ENCODE results near the gene DNAH7. TPM values are rescaled to one million over a fixed set of nuclear protein-coding genes. Genes with fewer than 3 reads are reported as not detected.

DNAH7 gene
- total RNA-seq, 1 donor from 2014 or later: 0.98 TPM

GRCh38 chr2:196076778-196077568, 8.3 kb upstream of the DNAH7 start:
- no peak for TF ChIP-seq CTCF (IDR thresholded peaks at IDR 0.05)
- DNase-seq (no peak), ATAC-seq (no peak)
- peaks cover 13% of the 10 kb centered on the region for H3K4me1 ChIP-seq
- no peak overlapping the region for H3K4me3 ChIP-seq
- no peaks in the 10 kb centered on the region for H3K9me3 ChIP-seq
- intact Hi-C loops (cut with DNase I): no loop called here
- H3K27ac ChIP-seq: no peak overlapping the region
- no peaks in the 10 kb centered on the region for H3K27me3 ChIP-seq
- no peaks in the 10 kb centered on the region for H3K36me3 ChIP-seq

- DNase-seq (no peak), ATAC-seq (no peak)
- peaks cover 13% of the 10 kb centered on the region for H3K4me1 ChIP-seq
- intact Hi-C loops (cut with DNase I): no loop called here
- H3K4me3 ChIP-seq: no peak overlapping the region
- no peak overlapping the region for H3K27ac ChIP-seq
- no peaks in the 10 kb centered on the region for H3K27me3 ChIP-seq
- H3K36me3 ChIP-seq: no peaks in the 10 kb centered on the region
- no peaks in the 10 kb centered on the region for H3K9me3 ChIP-seq
- TF ChIP-seq CTCF (IDR thresholded peaks at IDR 0.05): no peak
These were observed 6.6 kb upstream of the DNAH7 start for GRCh38 chr2:196075196-196075595.

GRCh38 chr2:196074631-196075030, 6.0 kb upstream of the DNAH7 start:
- no peaks in the 10 kb centered on the region for H3K36me3 ChIP-seq
- no peak overlapping the region for H3K27ac ChIP-seq
- TF ChIP-seq CTCF (IDR thresholded peaks at IDR 0.05): no peak
- ATAC-seq: no peak
- H3K4me3 ChIP-seq: no peak overlapping the region
- no peaks in the 10 kb centered on the region for H3K27me3 ChIP-seq
- no peaks in the 10 kb centered on the region for H3K9me3 ChIP-seq
- intact Hi-C loops (cut with DNase I): no loop called here
- peaks cover 13% of the 10 kb centered on the region for H3K4me1 ChIP-seq
- DNase-seq: no peak

- peaks cover 6% of the 10 kb centered on the region for H3K4me1 ChIP-seq
- no peaks in the 10 kb centered on the region for H3K9me3 ChIP-seq
- TF ChIP-seq CTCF (IDR thresholded peaks at IDR 0.05): no peak
- H3K36me3 ChIP-seq: no peaks in the 10 kb centered on the region
- no peak for ATAC-seq
- no peaks in the 10 kb centered on the region for H3K27me3 ChIP-seq
- no peak for DNase-seq
- H3K27ac ChIP-seq: no peak overlapping the region
- H3K4me3 ChIP-seq: no peak overlapping the region
- intact Hi-C loops (cut with DNase I): no loop called here
These were observed 4.9 kb upstream of the DNAH7 start for GRCh38 chr2:196073521-196073920.

GRCh38 chr2:196067088-196067382, 1.6 kb downstream of the DNAH7 start:
- peaks cover 11% of the 10 kb centered on the region for H3K4me1 ChIP-seq
- H3K27ac ChIP-seq: no peak overlapping the region
- intact Hi-C loops (cut with DNase I): no loop called here
- H3K27me3 ChIP-seq: no peaks in the 10 kb centered on the region
- no peak for TF ChIP-seq CTCF (IDR thresholded peaks at IDR 0.05)
- H3K9me3 ChIP-seq: no peaks in the 10 kb centered on the region
- H3K36me3 ChIP-seq: no peaks in the 10 kb centered on the region
- DNase-seq (no peak), ATAC-seq (no peak)
- no peak overlapping the region for H3K4me3 ChIP-seq

Data from upper lobe of right lung (tissue), 1 donor.